Measurements from ENCODE around the gene LSM7. TPM values are rescaled to one million over a fixed set of nuclear protein-coding genes. Genes with fewer than 3 reads are reported as not detected.

Gene LSM7
- total and polyA plus RNA-seq, 9 of the 15 experiments (the other 6 are each of a cell fraction or from before 2014, with no cell fraction given) = 40.5 to 690 (median 265) TPM

GRCh38 chr19:2325281-2326046 lies 2.9 kb downstream of the LSM7 start:
- intact Hi-C loops (cut with micrococcal nuclease) (loop anchor here (10.0 kb wide), 1 partner anchor 59 kb away; no protein-coding TSS in a partner anchor), in situ Hi-C loops (cut with MboI) (no loop called here)
- BruUV-seq (replicated peaks) = no TSS peak
- TF ChIP-seq POLR2AphosphoS5 (IDR thresholded peaks at IDR 0.05; ENCODE audit: control insufficient read depth, insufficient read depth, low read depth, low read length) (peak; percentile 7; the same call in 1 of the 2 replicates), CTCFL (IDR thresholded peaks at IDR 0.05; ENCODE audit: borderline replicate concordance, insufficient read depth, low read depth, low read length, poor library complexity, severe bottlenecking) (no peak), RBFOX2 (IDR thresholded peaks at IDR 0.05; ENCODE audit: low read depth, low read length) (peak; percentile 49), POLR2G (IDR thresholded peaks at IDR 0.05; ENCODE audit: low read depth, low read length) (peak; percentile 41; the same call in 1 of the 2 replicates), HDGF (IDR thresholded peaks at IDR 0.05) (no peak), KLF16 (IDR thresholded peaks at IDR 0.05) (no peak), CHD1 (IDR thresholded peaks at IDR 0.05; ENCODE audit: low read length) (no peak), POLR2H (tag; IDR thresholded peaks at IDR 0.05; ENCODE audit: low read depth) (no peak), LCOR (CRISPR knock-in tag; IDR thresholded peaks at IDR 0.05) (no peak), ZBED1 (IDR thresholded peaks at IDR 0.05) (no peak)
- H3K79me2 ChIP-seq (ENCODE audit: control insufficient read depth, insufficient read depth, low read length) = peaks cover 55% of the 10 kb centered on the region
- H3K36me3 ChIP-seq (ENCODE audit: control insufficient read depth, insufficient read depth, low read length) = peaks cover 60% of the 10 kb centered on the region
- peaks cover 16 to 63% of the 10 kb centered on the region in 2 experiments; a peak in 4 of 5 replicates for H3K4me1 ChIP-seq (replicated peaks in 1 of 2; ENCODE audit: control insufficient read depth in 2 of 2, insufficient read depth in 2 of 2, low read length in 2 of 2)
- FAIRE-seq (no peak), DNase-seq (ENCODE audit: extremely low read depth in 1 of 4, low spot score in 3 of 4) (no peak), ATAC-seq (no peak)
- no peaks in the 10 kb centered on the region for H4K20me1 ChIP-seq (replicated peaks; ENCODE audit: control insufficient read depth, insufficient read depth, low read length)
- H3K9me3 ChIP-seq (replicated peaks; ENCODE audit: control insufficient read depth, insufficient read depth, low read depth, low read length) = no peaks in the 10 kb centered on the region
- H3K27me3 ChIP-seq (ENCODE audit: control insufficient read depth in 2 of 2, insufficient read depth in 2 of 2, low read length in 2 of 2) = no peaks in the 10 kb centered on the region
- H3K9ac ChIP-seq (ENCODE audit: insufficient read depth in 1 of 2, low read depth in 2 of 2, low read length in 2 of 2) = peak overlapping the region in 1 of 2 experiments; percentile 36; a peak in 2 of 4 replicates
- H3K9me1 ChIP-seq (ENCODE audit: control insufficient read depth, insufficient read depth, low read length) = no peaks in the 10 kb centered on the region
- POLR2A ChIA-PET = interaction anchor here (0.7 to 1.0 kb wide), 2 partner anchors 14 to 68 kb away, joined by 3 to 5 read pairs; no protein-coding TSS in a partner anchor
- 93% methylated on average over 24 of the region's 29 CpGs for WGBS (ENCODE audit: insufficient coverage, low coverage, missing lambda C conversion rate)
- no peak overlapping the region for H3K4me2 ChIP-seq (ENCODE audit: insufficient read depth, low read length)
- H3K27ac ChIP-seq (ENCODE audit: extremely low read depth, low read depth, low read length) = no peak overlapping the region
- H2AFZ ChIP-seq (ENCODE audit: low read depth, low read length) = no peak overlapping the region
- H3K4me3 ChIP-seq = no peak overlapping the region
- CTCF ChIA-PET (ENCODE audit: low intra/inter-chr PET ratio) = no interaction called here

All from K562 (cell line).